T-helper 22 cell (primary cell): ENCODE data around the gene FRAT2.

Experiments used
- DNase-seq: peaks from one replicate; pipeline ENCODE4 v3.0.0-alpha.2; 2020; ENCODE audit warnings: low read depth

The FRAT2 gene

DNA sequence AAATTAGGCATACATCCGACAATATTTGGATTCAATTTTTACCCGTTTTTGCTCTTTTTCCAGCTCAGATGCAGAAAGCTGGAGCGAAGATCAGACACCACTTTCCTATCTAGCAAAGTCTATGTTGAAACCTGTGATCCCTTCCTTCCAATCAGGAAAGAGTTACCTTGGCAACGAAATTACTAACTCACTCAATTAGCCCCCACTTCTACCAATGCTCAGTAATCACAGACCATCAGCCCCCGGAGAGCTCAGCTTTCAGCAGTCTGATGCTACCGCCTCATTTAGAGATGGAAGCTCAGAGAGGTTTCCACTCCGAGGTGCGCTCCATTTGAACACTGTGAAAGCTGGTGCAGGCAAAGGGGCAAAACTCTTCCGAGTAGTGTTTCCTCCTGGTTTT is 8.8 kb downstream of the FRAT2 start:
- DNase-seq: no peak

GRCh38 chr10:97323501-97323900 is 11.0 kb downstream of the FRAT2 start:
- no peak for DNase-seq

GRCh38 chr10:97321804-97322190 is 12.7 kb downstream of the FRAT2 start:
- DNase-seq: no peak

GRCh38 chr10:97321032-97321803 is 13.3 kb downstream of the FRAT2 start:
- DNase-seq: no peak

DNA sequence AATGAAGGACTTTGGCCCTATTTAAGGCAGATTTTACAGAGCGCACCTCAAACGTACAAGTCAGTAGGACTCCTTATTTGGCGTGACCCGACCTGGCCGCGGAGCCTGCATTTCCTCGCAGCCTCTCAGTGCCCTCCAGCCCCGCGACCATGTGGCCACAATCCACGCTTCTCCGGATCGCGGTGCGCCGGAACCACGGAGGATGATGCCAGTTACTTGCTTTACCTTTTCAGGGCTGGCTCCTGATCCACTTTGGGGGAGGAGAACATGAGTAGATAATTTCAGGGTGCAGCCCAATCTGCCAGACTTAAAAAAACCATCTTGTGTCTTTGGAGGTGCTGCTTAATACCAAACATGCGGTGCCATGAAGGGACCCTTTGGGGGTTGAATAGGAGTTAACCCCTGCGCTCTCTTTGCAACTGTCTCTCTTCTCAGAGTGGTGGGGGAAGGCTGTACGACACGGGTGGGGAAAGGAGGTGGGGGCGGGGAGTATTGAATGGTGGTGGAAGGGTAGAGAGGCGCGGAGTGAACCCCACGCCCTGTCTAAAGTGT is 14.0 kb downstream of the FRAT2 start:
- no peak for DNase-seq

DNA sequence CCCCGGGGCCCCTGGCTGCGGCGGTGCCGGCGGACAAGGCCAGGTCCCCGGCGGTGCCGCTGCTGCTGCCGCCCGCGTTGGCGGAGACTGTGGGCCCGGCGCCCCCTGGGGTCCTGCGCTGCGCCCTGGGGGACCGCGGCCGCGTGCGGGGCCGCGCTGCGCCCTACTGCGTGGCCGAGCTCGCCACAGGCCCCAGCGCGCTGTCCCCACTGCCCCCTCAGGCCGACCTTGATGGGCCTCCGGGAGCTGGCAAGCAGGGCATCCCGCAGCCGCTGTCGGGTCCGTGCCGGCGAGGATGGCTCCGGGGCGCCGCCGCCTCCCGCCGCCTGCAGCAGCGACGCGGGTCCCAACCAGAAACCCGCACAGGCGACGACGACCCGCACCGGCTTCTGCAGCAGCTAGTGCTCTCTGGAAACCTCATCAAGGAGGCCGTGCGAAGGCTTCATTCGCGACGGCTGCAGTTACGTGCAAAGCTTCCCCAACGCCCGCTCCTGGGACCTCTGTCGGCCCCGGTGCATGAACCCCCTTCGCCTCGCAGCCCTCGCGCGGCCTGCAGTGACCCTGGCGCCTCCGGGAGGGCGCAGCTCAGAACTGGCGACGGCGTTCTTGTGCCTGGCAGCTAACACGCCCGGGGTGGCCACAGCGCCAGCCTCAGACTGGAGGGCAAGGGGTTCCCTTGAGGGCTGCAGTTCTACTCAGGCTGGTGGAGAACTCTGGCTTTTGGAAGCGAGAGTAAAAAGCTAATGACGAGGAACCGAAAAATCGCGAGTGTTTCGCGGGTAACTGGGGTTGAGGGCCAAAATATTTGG is 14.7 kb downstream of the FRAT2 start:
- DNase-seq: peak; percentile 32

DNA sequence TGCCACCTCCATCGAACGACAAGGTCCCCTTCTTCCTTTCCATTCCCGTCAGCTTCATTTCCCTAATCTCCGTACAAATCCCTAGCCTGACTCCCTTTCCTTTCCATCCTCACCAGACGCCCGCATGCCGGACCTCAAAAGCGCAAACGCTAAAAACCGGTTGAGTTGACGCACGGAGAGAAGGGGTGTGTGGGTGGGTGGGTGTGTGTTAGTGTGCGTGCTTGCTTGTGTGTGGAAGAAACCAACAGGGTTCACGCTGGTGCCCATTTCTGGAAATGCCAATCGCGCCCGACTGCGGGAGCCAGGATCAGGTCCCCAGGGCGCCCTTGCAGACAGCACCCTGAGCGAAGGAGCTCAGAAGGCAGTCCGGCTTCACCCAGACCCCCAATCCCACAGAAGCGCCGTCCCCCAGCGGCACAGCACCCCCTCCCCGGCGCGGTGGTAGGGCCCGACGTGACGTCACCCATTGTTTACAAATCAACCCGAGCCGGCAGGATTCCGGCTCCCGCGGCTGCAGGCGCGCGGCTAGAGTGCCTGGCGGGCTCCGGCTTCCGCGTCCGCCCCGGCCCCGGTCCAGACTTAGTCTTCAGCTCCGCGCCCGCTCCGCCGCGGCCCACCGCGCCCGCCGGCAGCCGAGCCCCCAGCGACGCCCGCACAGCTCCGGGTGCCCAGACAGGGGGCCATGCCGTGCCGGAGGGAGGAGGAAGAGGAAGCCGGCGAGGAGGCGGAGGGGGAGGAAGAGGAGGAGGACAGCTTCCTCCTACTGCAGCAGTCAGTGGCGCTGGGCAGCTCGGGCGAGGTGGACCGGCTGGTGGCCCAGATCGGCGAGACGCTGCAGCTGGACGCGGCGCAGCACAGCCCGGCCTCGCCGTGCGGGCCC is 15.5 kb downstream of the FRAT2 start, which contains the start of gene FRAT1:
TSS of gene FRAT1 (plus strand) at position 500 of the 880 bp plus-strand sequence. CDS start at position 683, 183 bp downstream.
- peak; percentile 79 for DNase-seq

DNA sequence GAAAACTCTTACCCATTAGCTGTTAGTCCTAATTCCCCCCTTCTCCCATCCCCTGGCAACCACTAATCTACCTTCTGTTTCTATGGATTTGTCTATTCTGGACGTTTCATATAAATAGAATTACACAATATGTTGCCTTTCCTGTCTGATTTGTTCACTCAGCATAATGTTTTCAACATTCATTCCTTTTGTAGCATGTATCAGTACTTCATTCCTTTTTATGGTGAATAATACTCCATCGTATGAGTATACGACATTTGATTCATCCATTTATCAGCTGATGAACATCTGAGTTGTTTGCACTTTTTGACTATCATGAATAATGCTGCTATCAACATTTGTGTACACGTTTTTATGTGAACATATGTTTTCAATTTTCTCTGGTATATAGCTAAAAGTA is 19.9 kb downstream of the FRAT2 start:
- no peak for DNase-seq

- DNase-seq: no peak
Measured at GRCh38 chr10:97312897-97313296, 21.6 kb downstream of the FRAT2 start.

DNA sequence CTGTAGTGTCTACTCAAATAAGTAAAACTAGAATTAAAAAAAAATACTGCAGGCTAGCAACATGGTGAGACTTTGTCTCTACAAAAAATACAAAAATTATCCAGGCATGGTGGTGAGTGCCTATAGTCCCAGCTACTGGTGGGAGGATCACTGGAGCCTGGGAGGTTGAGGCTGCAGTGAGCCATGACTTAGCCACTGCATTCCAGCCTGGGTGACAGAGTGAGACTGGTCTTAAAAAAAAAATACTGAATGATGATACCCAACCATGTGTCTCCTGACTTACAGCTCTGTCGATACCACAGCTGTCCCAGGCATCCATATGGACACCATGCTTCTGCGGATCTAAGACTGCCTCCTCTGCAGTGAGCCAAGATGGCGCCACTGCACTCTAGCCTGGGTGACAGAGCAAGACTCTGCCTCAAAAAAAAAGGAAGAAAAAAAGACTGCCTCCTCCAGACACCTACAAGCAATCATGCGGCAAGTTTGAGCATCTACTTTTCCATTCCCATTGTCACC is 23.4 kb downstream of the FRAT2 start:
- no peak for DNase-seq

DNA sequence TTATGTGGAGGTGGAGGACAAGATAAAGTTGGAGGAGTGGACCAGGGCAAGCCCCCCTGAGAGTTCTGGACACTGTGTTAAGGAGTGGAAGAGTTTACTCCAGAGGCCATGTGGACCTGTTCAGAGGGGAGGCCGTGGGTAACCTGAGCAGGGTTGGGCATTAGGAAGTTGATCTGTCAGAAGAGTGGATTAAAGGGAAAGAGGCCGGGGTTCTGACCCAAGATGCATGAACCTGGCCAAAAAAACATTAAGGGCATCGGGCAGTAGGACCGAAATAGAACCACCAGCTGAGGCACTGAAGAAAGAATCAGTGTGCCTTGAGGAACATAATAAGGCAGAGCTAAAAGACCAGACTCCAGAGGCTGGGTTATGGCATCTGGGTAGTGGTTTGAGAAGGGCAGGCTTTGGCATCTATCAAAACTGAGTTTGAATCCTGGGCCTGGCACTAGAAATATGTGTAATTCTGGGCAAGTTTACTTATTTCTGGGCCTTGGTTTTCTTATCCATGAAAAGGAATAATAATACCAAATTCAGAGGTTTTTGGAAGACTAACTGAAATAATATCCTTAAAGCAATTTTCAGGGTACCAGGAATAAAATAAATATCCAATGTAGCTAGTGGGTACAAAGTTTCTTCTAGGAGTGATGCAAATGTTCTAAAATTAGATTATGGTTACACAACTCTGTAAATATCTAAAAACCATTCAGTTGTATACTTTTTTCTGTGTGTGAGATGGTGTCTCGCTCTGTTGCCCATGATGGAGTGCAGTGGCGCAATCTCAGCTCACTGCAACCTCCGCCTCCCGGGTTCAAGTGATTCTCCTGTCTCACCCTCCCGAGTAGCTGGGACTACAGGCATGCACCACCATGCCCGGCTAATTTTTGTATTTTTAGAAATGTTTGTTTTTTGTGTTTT is 26.4 kb downstream of the FRAT2 start:
- no peak for DNase-seq

- DNase-seq: no peak
Measured at GRCh38 chr10:97307441-97307840, 27.1 kb downstream of the FRAT2 start.

DNA sequence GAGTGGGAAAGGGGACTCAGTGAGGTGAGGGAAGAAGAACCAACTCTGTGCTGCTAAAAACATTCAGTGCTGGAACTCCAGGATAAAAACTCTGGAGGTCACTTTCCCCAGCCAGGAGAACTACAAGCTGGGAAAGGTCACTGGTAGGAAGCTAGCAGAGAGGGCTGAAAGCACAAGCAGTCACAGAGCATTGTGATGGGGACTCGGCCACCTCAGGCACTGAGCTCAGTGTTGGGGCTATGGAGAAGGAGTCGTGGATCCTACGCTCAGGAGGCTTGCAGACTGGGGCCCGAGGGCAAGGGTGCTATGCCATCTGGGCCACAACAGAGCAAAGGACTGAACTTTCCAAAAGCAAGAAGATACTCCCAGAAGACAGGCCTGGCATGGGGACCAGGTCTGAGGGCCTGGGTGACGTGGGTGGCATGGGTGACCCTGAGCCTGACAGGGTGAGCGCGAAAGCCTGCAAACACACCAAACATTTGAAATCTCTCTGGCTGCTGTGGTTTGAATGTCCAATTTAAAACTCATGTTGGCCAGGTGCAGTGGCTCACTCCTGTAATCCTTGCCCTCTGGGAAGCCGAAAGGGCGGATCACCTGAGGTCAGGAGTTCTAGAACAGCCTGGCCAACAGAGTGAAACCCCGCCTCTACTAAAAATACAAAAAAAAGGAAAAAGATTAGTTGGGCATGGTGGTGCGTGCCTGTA is 32.3 kb downstream of the FRAT2 start:
- no peak for DNase-seq

DNA sequence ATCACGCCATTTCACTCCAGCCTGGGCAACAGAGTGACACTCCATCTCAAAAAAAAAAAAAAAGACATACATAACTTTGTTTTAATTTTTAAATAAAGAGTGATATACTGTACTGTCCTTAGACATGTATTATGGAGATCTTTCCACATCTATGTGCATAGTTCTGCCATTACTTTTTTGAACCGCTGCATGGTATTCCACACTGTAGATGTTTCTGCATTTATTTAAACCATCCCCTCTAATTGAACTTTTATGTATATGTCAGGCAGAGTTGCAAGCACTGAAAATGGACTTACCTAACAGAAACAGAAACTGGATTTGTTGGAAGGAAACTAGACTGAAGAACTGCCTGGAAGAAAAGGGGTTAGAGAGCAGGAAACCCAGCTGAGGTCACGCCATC is 33.5 kb downstream of the FRAT2 start:
- no peak for DNase-seq

GRCh38 chr10:97298223-97298571 is 36.3 kb downstream of the FRAT2 start:
- DNase-seq: no peak

DNA sequence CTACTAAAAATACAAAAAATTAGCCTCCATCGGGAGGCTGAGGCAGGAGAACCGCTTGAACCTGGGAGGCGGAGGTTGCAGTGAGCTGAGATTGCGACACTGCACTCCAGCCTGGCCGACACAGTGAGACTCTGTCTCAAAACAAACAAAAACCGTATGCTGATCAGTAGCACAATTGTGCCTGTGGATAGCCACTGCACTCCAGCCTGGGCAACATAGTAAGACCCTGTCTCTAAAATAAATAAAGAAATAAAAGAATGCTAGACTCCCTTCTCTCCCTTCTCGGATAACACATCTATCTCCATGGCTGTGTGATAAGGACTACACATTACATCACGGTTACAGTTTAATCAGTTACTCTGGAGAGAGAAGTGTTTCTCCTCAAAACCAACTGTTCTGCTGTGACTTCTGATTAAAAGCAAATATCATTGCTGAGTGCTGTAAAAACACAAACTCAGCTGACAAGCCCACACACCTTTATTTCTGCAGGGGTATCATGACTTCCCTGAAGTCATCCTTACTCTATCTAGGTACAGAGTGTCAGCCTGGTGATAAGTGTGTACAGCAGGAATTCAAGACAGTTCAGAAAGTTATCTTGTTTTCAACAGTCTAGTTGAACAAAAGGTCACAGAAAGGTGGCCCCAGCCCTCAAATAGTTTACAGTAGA is 36.8 kb downstream of the FRAT2 start:
- no peak for DNase-seq

- no peak for DNase-seq
Measured at GRCh38 chr10:97292862-97293198, 41.7 kb downstream of the FRAT2 start.

- DNase-seq: peak; percentile 87
Measured at GRCh38 chr10:97292097-97292861, 42.2 kb downstream of the FRAT2 start, which contains the start of gene ARHGAP19. TSS of gene ARHGAP19 (minus strand) at chr10:97292637. CDS start at chr10:97292627, 10 bp downstream.
